GM12878 (cell line): ENCODE results near the gene SMIM12. TPM values are rescaled to one million over a fixed set of nuclear protein-coding genes. Genes with fewer than 3 reads are reported as not detected.

Experiments used
- ATAC-seq: fragments of 200-7000 bp; cut with Tn5 transposase; 3 replicates; pipeline ENCODE4 v1.9.1; 2020; ENCODE audit warnings: mild to moderate bottlenecking, moderate library complexity
- BruUV-seq: library from RNA; stranded (reverse); fragments of 400-500 nt; replicated peaks from 2 replicates; lab custom pipeline; 2021; lab: Mats Ljungman, UMichigan
- CTCF ChIA-PET: fragments of 300-600 bp; sonication (Branson Sonifier 250); formaldehyde crosslinking; extraction: SDS; loops from one replicate; lab custom pipeline; 2021; ENCODE audit warnings: inconsistent platforms; lab: Yijun Ruan, JAX
- POLR2A ChIA-PET: fragments of 350-600 bp; formaldehyde crosslinking; extraction: SDS; loops from one replicate; lab custom pipeline; 2021; ENCODE audit warnings: inconsistent platforms; lab: Charles Lee
- RAD21 ChIA-PET: fragments of 300-600 bp; sonication (Branson Sonifier 250); formaldehyde crosslinking; loops from one replicate; lab custom pipeline; 2023; ENCODE audit warnings: antibody characterized with exemption; ENCODE audit not compliant: unreplicated experiment; lab: Charles Lee
- SMC1A ChIA-PET: fragments of 300-600 bp; sonication (Branson Sonifier 250); formaldehyde crosslinking; loops from one replicate; lab custom pipeline; 2023; ENCODE audit not compliant: unreplicated experiment, uncharacterized antibody; lab: Charles Lee
- DNase-seq: peaks from one replicate; pipeline ENCODE4 v3.0.0-alpha.2; 2011; ENCODE audit warnings: low read depth, low spot score
- FAIRE-seq: peaks from 3 replicates; lab custom pipeline; 2011; peaks lifted over from hg19 to GRCh38; lab: Jason Lieb, UNC
- H2AFZ ChIP-seq: 2 replicates; pipeline ENCODE4 v1.6.0; 2011; ENCODE audit warnings: low read depth, low read length, control low read depth; ENCODE audit not compliant: control insufficient read depth
- H3K27ac ChIP-seq: 2 replicates; pipeline ENCODE4 v1.5.1; 2011; ENCODE audit warnings: control low read depth; ENCODE audit not compliant: control insufficient read depth, insufficient read depth
- H3K27me3 ChIP-seq, 2 experiments: replicated peaks in 1 of 2; 2 replicates each; pipeline versions ENCODE4 v1.6.0 to v1.6.1; 2011; ENCODE audit warnings: low read length in 1 of 2; ENCODE audit not compliant: control insufficient read depth in 2 of 2, insufficient read depth in 2 of 2
- H3K36me3 ChIP-seq, 2 experiments: 2 replicates each; pipeline ENCODE4 v1.5.1; 2011; ENCODE audit warnings: low read length in 1 of 2; ENCODE audit not compliant: control insufficient read depth in 2 of 2, insufficient read depth in 2 of 2
- H3K4me1 ChIP-seq: 2 replicates; pipeline ENCODE4 v1.6.1; 2011; ENCODE audit warnings: mild to moderate bottlenecking, low read length, moderate library complexity, mixed read lengths; ENCODE audit not compliant: control insufficient read depth, insufficient read depth
- H3K4me2 ChIP-seq: 2 replicates; pipeline ENCODE4 v1.6.0; 2011; ENCODE audit warnings: control low read depth; ENCODE audit not compliant: control insufficient read depth, insufficient read depth
- H3K4me3 ChIP-seq: fragments of 200-600 bp; sonication (generic); 2 replicates; pipeline ENCODE4 v1.5.1; 2016
- H3K79me2 ChIP-seq: 2 replicates; pipeline ENCODE4 v1.6.0; 2011; ENCODE audit warnings: low read length; ENCODE audit not compliant: control insufficient read depth, insufficient read depth
- H3K9ac ChIP-seq: 2 replicates; pipeline ENCODE4 v1.8.0; 2011; ENCODE audit warnings: low read length, control low read depth, mixed read lengths; ENCODE audit not compliant: control insufficient read depth, insufficient read depth
- H3K9me3 ChIP-seq: replicated peaks from 3 replicates; pipeline ENCODE4 v1.5.1; 2011; ENCODE audit warnings: mild to moderate bottlenecking, low read length; ENCODE audit not compliant: control insufficient read depth, insufficient read depth
- H4K20me1 ChIP-seq: 2 replicates; pipeline ENCODE4 v1.6.0; 2011; ENCODE audit not compliant: control insufficient read depth, insufficient read depth
- BACH1 ChIP-seq: fragments of 450-650 bp; IDR thresholded peaks from 2 replicates; pipeline ENCODE4 v1.6.1; 2017; ENCODE audit warnings: mild to moderate bottlenecking, borderline replicate concordance
- BCL11A ChIP-seq: IDR thresholded peaks from 2 replicates; pipeline ENCODE4 v1.6.1; 2011; ENCODE audit warnings: low read depth, low read length
- BHLHE40 ChIP-seq, 2 experiments: fragments of 450-650 bp in 1 of 2; IDR thresholded peaks; 2 replicates each; pipeline ENCODE4 v1.6.1; 2011 to 2017; ENCODE audit warnings: low read depth in 2 of 2, borderline replicate concordance in 1 of 2, improper control_type of control experiment in 1 of 2, low read length in 1 of 2, mild to moderate bottlenecking in 1 of 2
- CHD4 ChIP-seq: fragments of 200-600 bp; sonication (generic); IDR thresholded peaks from 2 replicates; pipeline ENCODE4 v1.6.1; 2016; ENCODE audit warnings: mild to moderate bottlenecking
- DPF2 ChIP-seq: fragments of 450-650 bp; IDR thresholded peaks from 2 replicates; pipeline ENCODE4 v1.6.1; 2017; ENCODE audit warnings: mild to moderate bottlenecking
- FOS ChIP-seq: IDR thresholded peaks from 3 replicates; pipeline ENCODE4 v1.6.1; 2011; ENCODE audit warnings: borderline replicate concordance; ENCODE audit not compliant: insufficient read length; ENCODE audit errors: extremely low read depth
- JUNB ChIP-seq: IDR thresholded peaks from 2 replicates; pipeline ENCODE4 v1.6.1; 2016; ENCODE audit warnings: antibody characterized with exemption, mild to moderate bottlenecking
- KAT2A ChIP-seq: conservative IDR thresholded peaks from 2 replicates; pipeline ENCODE4 v1.6.1; 2011; ENCODE audit warnings: low read depth, low read length; ENCODE audit not compliant: control insufficient read depth
- KLF5 ChIP-seq: fragments of 450-650 bp; IDR thresholded peaks from 2 replicates; pipeline ENCODE4 v1.6.1; 2014; ENCODE audit warnings: mild to moderate bottlenecking; ENCODE audit not compliant: partially characterized antibody
- LARP7 ChIP-seq: fragments of 450-650 bp; IDR thresholded peaks from 2 replicates; pipeline ENCODE4 v1.6.1; 2017; ENCODE audit warnings: mild to moderate bottlenecking
- MTA2 ChIP-seq: fragments of 450-650 bp; IDR thresholded peaks from 2 replicates; pipeline ENCODE4 v1.6.1; 2016; ENCODE audit warnings: low read depth, mild to moderate bottlenecking, moderate library complexity
- MYC ChIP-seq: IDR thresholded peaks from 2 replicates; pipeline ENCODE4 v1.6.1; 2011; ENCODE audit warnings: mild to moderate bottlenecking, low read length, moderate library complexity, inconsistent platforms; ENCODE audit not compliant: insufficient read depth, insufficient replicate concordance, insufficient read length, severe bottlenecking
- NKRF ChIP-seq: fragments of 450-650 bp; conservative IDR thresholded peaks from 2 replicates; pipeline ENCODE4 v1.6.1; 2017; ENCODE audit warnings: mild to moderate bottlenecking, moderate library complexity
- NR2C1 ChIP-seq: fragments of 450-650 bp; IDR thresholded peaks from 2 replicates; pipeline ENCODE4 v1.6.1; 2017; ENCODE audit warnings: antibody characterized with exemption, mild to moderate bottlenecking, moderate library complexity
- NR2C2 ChIP-seq: IDR thresholded peaks from 2 replicates; pipeline ENCODE4 v1.6.1; 2011; ENCODE audit warnings: borderline replicate concordance, low read depth; ENCODE audit not compliant: control insufficient read depth, insufficient read length
- USF2 ChIP-seq: IDR thresholded peaks from 2 replicates; pipeline ENCODE4 v1.6.1; 2011; ENCODE audit warnings: low read depth, low read length, improper control_type of control experiment, borderline replicate concordance
- ZSCAN29 ChIP-seq: fragments of 450-650 bp; IDR thresholded peaks from 2 replicates; pipeline ENCODE4 v1.6.1; 2017; ENCODE audit warnings: mild to moderate bottlenecking, moderate library complexity
- ZZZ3 ChIP-seq: IDR thresholded peaks from 2 replicates; pipeline ENCODE4 v1.6.1; 2011; ENCODE audit warnings: low read depth; ENCODE audit not compliant: control insufficient read depth, insufficient read length
- WGBS: methylation state at CpG from one replicate; pipeline ENCODE4 v1.1.6; 2016; ENCODE audit warnings: low lambda C conversion rate; ENCODE audit not compliant: insufficient replicate concordance, insufficient coverage; ENCODE audit errors: missing lambda C conversion rate; 5-methylcytosine and 5-hydroxymethylcytosine counted together
- in situ Hi-C: fragments of 300-500 bp; cut with MboI; formaldehyde crosslinking; loops from 9 replicates; pipeline ENCODE4 v1.14.3; 2018; ENCODE audit warnings: mixed read lengths
- intact Hi-C: fragments of 100-400 bp; cut with micrococcal nuclease; formaldehyde crosslinking; loops from one replicate; pipeline ENCODE4 v1.14.2; 2022; ENCODE audit not compliant: unreplicated experiment
- polyA plus RNA-seq, 11 experiments: library from polyadenylated mRNA; depleted of rRNA in 4 of 11; unstranded in 6 of 11; stranded (reverse) in 5 of 11; fragments of >200 nt; fragmentation: Nextera tagmentation in 4 of 11; fragmentation: Illumina TruSeq in 1 of 11; extraction: Ambion mirVana in 4 of 11; extraction: Trizol in 1 of 11; gene quantifications; 1 replicate in 1 of 11; 2 replicates in 10 of 11; pipeline versions ENCODE4 v1.2.1 to v1.2.3, GENCODE V29; 2011 to 2016; ENCODE audit warnings: inconsistent platforms in 2 of 11, missing spikeins in 2 of 11, low read depth in 1 of 11
- total RNA-seq, 4 experiments: library from RNA; depleted of rRNA in 3 of 4; stranded (reverse); fragments of >200 nt in 3 of 4; fragmentation: Illumina TruSeq in 1 of 4; extraction: Trizol in 1 of 4; gene quantifications; 2 replicates each; pipeline versions ENCODE4 v1.2.1 to v1.2.3, GENCODE V29; 2013 to 2021

The SMIM12 gene
- total and polyA plus RNA-seq, 10 of the 15 experiments (the other 5 are each of a cell fraction or from before 2014, with no cell fraction given): 26.1 to 81.5 (median 44.1) TPM

- Histone ChIP-seq H3K4me1 (peaks cover 4% of the 10 kb centered on the region; the same call in 1 of the 2 replicates), H3K27me3 (peaks cover 0 to 5% of the 10 kb centered on the region in 2 experiments; a peak in 1 of 4 replicates), H3K9me3 (no peaks in the 10 kb centered on the region), H3K79me2 (no peaks in the 10 kb centered on the region), H4K20me1 (no peaks in the 10 kb centered on the region), H3K9ac (no peak overlapping the region), H3K27ac (no peak overlapping the region), H3K4me2 (no peak overlapping the region), H3K4me3 (no peak overlapping the region), H2AFZ (no peak overlapping the region), H3K36me3 (no peaks in the 10 kb centered on the region)
- no peak for DNase-seq
- in situ Hi-C loops: no loop called here
- no TSS peak for BruUV-seq
- 34% methylated on average over 4 of the region's 4 CpGs for WGBS
- intact Hi-C loops: no loop called here
- POLR2A ChIA-PET: no interaction called here
- SMC1A ChIA-PET: no interaction called here
- TF ChIP-seq CHD4 (no peak), ZSCAN29 (no peak), NR2C2 (no peak), LARP7 (no peak), ZZZ3 (no peak), BACH1 (no peak), JUNB (no peak), DPF2 (no peak), KAT2A (no peak), USF2 (no peak), KLF5 (no peak), NKRF (no peak), MTA2 (no peak), BHLHE40 (IDR thresholded peaks at IDR 0.05; ENCODE audit: borderline replicate concordance in 1 of 2, low read depth in 2 of 2, low read length in 1 of 2) (no peak), MYC (no peak), FOS (no peak), NR2C1 (no peak), BCL11A (no peak)
- CTCF ChIA-PET: interaction anchor here (1.3 to 1.5 kb wide), 3 partner anchors 10 to 84 kb away, joined by 3 to 5 read pairs (median 5); partner anchors contain the start of gene SMIM12
- no peak for ATAC-seq
- RAD21 ChIA-PET: no interaction called here
- no peak for FAIRE-seq
Observed at GRCh38 chr1:34869760-34870159, 10.2 kb upstream of the SMIM12 start.
